Measurements from ENCODE around the gene SETBP1.
A peak's percentile ranks its signal among the peaks of the same experiment; 100 is the strongest.

SETBP1 gene

GRCh38 chr18:44679914-44680272 lies 795 bp upstream of the SETBP1 start:
- Histone ChIP-seq H3K4me1 (ENCODE audit: control insufficient read depth, insufficient read depth, low read length) (peaks cover 34% of the 10 kb centered on the region), H3K27me3 (ENCODE audit: control insufficient read depth, insufficient read depth, low read length) (peaks cover 25% of the 10 kb centered on the region), H3K9ac (ENCODE audit: low read depth, low read length) (no peak overlapping the region), H3K36me3 (ENCODE audit: control insufficient read depth, insufficient read depth, low read length) (no peaks in the 10 kb centered on the region), H3K27ac (ENCODE audit: low read depth, low read length) (peak overlapping the region; percentile 59), H3K4me3 (ENCODE audit: low read depth, low read length) (peak overlapping the region; percentile 78; the same call in 1 of the 2 replicates), H3K9me3 (ENCODE audit: control insufficient read depth, insufficient read depth, low read length) (no peaks in the 10 kb centered on the region)

DNA sequence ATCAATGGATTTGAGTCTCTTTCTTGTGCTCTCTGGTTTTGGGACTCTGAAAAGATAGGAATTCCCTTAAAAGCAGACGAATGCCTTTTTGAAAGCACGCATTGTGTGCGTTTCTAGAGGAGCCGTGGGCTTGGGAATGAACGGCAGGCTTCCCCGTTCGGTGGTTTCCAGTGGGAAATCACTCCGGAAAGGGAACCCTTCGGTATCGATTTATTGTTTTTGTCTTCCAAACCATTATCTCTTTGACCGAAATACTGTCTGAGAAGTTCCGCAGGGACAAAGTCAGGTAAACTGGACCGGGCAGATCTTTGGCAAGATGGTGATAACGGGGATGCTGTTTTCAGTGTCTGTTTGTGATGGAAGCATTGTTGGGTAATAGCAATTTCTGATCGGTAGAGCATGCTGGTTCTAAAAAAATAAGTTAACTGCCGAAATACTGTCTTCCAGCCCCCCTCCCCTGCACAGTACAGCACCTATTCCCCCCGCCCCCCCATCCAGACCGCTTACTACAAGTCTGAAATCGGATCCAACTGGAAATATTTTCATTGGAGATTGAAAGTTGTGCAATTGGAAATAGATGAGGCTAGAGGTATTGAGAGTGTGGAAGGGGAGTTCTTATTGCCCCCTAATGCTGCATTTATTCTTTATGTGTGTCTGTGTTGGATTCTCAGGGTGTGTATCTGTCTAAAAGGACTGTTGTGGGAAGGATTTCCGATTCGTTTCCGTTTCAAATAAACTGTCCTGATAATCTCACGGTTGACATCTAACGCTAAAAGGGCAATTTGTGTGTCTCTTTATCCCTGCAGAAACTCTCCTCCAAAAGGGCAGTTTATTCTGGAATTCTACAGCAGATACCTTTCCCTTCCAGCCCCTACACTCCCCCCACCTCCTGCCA lies 635 bp downstream of the SETBP1 start:
- Histone ChIP-seq H3K27ac (ENCODE audit: low read depth, low read length) (no peak overlapping the region), H3K36me3 (ENCODE audit: control insufficient read depth, insufficient read depth, low read length) (no peaks in the 10 kb centered on the region), H3K4me1 (ENCODE audit: control insufficient read depth, insufficient read depth, low read length) (peaks cover 34% of the 10 kb centered on the region), H3K27me3 (ENCODE audit: control insufficient read depth, insufficient read depth, low read length) (peaks cover 25% of the 10 kb centered on the region), H3K4me3 (ENCODE audit: low read depth, low read length) (peak overlapping the region; percentile 72), H3K9me3 (ENCODE audit: control insufficient read depth, insufficient read depth, low read length) (no peaks in the 10 kb centered on the region), H3K9ac (ENCODE audit: low read depth, low read length) (no peak overlapping the region)

GRCh38 chr18:44682201-44682870 lies 1.6 kb downstream of the SETBP1 start:
- Histone ChIP-seq H3K9me3 (ENCODE audit: control insufficient read depth, insufficient read depth, low read length) (no peaks in the 10 kb centered on the region), H3K4me3 (ENCODE audit: low read depth, low read length) (peak overlapping the region; percentile 71), H3K36me3 (ENCODE audit: control insufficient read depth, insufficient read depth, low read length) (no peaks in the 10 kb centered on the region), H3K9ac (ENCODE audit: low read depth, low read length) (no peak overlapping the region), H3K27ac (ENCODE audit: low read depth, low read length) (peak overlapping the region; percentile 87), H3K27me3 (ENCODE audit: control insufficient read depth, insufficient read depth, low read length) (peaks cover 24% of the 10 kb centered on the region), H3K4me1 (ENCODE audit: control insufficient read depth, insufficient read depth, low read length) (peaks cover 34% of the 10 kb centered on the region)

- no peaks in the 10 kb centered on the region for H3K9me3 ChIP-seq (ENCODE audit: control insufficient read depth, insufficient read depth, low read length)
- H3K4me1 ChIP-seq (ENCODE audit: control insufficient read depth, insufficient read depth, low read length): peaks cover 34% of the 10 kb centered on the region
- H3K36me3 ChIP-seq (ENCODE audit: control insufficient read depth, insufficient read depth, low read length): no peaks in the 10 kb centered on the region
- peak overlapping the region; percentile 29; the same call in 1 of the 2 replicates for H3K9ac ChIP-seq (ENCODE audit: low read depth, low read length)
- H3K27me3 ChIP-seq (ENCODE audit: control insufficient read depth, insufficient read depth, low read length): peaks cover 21% of the 10 kb centered on the region
- peak overlapping the region; percentile 71 for H3K4me3 ChIP-seq (ENCODE audit: low read depth, low read length)
- H3K27ac ChIP-seq (ENCODE audit: low read depth, low read length): peak overlapping the region; percentile 87
These were observed 2.2 kb downstream of the SETBP1 start for GRCh38 chr18:44682871-44683221.

DNA sequence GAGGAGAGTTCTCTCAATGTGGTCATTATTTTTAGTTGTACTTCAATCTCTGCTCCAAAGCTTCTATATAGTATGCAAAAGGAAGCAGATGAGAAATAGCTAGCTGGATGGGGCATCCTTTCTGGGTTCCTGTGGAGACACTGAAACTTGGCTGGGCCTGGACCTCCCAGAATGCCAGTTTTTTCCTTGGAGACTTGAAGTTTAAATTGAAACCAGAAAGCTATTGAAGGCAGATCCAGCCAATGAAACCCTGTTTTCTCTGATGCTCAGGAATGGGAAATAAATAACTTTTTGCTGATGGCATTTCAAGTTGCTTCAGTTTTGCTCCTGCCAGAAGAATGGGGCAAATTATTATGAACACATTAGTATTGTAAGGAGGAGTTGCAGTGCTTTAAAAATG lies 2.9 kb downstream of the SETBP1 start:
- Histone ChIP-seq H3K36me3 (ENCODE audit: control insufficient read depth, insufficient read depth, low read length) (no peaks in the 10 kb centered on the region), H3K4me1 (ENCODE audit: control insufficient read depth, insufficient read depth, low read length) (peaks cover 29% of the 10 kb centered on the region), H3K27ac (ENCODE audit: low read depth, low read length) (peak overlapping the region; percentile 87), H3K9me3 (ENCODE audit: control insufficient read depth, insufficient read depth, low read length) (no peaks in the 10 kb centered on the region), H3K9ac (ENCODE audit: low read depth, low read length) (no peak overlapping the region), H3K27me3 (ENCODE audit: control insufficient read depth, insufficient read depth, low read length) (peaks cover 17% of the 10 kb centered on the region), H3K4me3 (ENCODE audit: low read depth, low read length) (no peak overlapping the region)

DNA sequence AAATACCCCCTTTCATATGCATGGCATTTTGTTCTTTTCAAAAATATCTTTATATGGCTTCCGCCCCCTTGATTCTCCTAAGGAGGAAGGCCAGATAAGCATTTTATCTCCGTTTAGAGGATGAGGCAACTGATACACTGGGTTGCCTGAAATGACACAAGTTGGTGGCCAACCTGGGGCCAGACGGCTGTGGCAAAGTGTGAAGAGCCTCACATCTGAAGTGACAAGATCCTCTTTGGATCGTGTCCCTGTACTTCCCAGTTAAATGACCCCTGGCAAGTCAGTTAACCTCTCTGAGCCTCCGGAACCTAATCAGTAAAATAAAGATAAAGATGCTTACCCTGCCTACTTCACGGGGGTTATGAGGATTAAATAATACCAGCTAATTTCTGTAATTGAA lies 4.6 kb downstream of the SETBP1 start:
- H3K9me3 ChIP-seq (ENCODE audit: control insufficient read depth, insufficient read depth, low read length): no peaks in the 10 kb centered on the region
- peaks cover 28% of the 10 kb centered on the region for H3K4me1 ChIP-seq (ENCODE audit: control insufficient read depth, insufficient read depth, low read length)
- no peak overlapping the region for H3K4me3 ChIP-seq (ENCODE audit: low read depth, low read length)
- H3K9ac ChIP-seq (ENCODE audit: low read depth, low read length): no peak overlapping the region
- H3K36me3 ChIP-seq (ENCODE audit: control insufficient read depth, insufficient read depth, low read length): no peaks in the 10 kb centered on the region
- no peak overlapping the region for H3K27ac ChIP-seq (ENCODE audit: low read depth, low read length)
- peaks cover 16% of the 10 kb centered on the region for H3K27me3 ChIP-seq (ENCODE audit: control insufficient read depth, insufficient read depth, low read length)

GRCh38 chr18:44686156-44686555 lies 5.5 kb downstream of the SETBP1 start:
- no peak overlapping the region for H3K9ac ChIP-seq (ENCODE audit: low read depth, low read length)
- no peak overlapping the region for H3K27ac ChIP-seq (ENCODE audit: low read depth, low read length)
- H3K27me3 ChIP-seq (ENCODE audit: control insufficient read depth, insufficient read depth, low read length): peaks cover 11% of the 10 kb centered on the region
- H3K4me1 ChIP-seq (ENCODE audit: control insufficient read depth, insufficient read depth, low read length): peaks cover 28% of the 10 kb centered on the region
- no peaks in the 10 kb centered on the region for H3K36me3 ChIP-seq (ENCODE audit: control insufficient read depth, insufficient read depth, low read length)
- no peaks in the 10 kb centered on the region for H3K9me3 ChIP-seq (ENCODE audit: control insufficient read depth, insufficient read depth, low read length)
- H3K4me3 ChIP-seq (ENCODE audit: low read depth, low read length): no peak overlapping the region

- Histone ChIP-seq H3K27ac (ENCODE audit: low read depth, low read length) (no peak overlapping the region), H3K9ac (ENCODE audit: low read depth, low read length) (no peak overlapping the region), H3K27me3 (ENCODE audit: control insufficient read depth, insufficient read depth, low read length) (no peaks in the 10 kb centered on the region), H3K9me3 (ENCODE audit: control insufficient read depth, insufficient read depth, low read length) (no peaks in the 10 kb centered on the region), H3K4me1 (ENCODE audit: control insufficient read depth, insufficient read depth, low read length) (peaks cover 17% of the 10 kb centered on the region), H3K4me3 (ENCODE audit: low read depth, low read length) (no peak overlapping the region), H3K36me3 (ENCODE audit: control insufficient read depth, insufficient read depth, low read length) (no peaks in the 10 kb centered on the region)
These were observed 6.7 kb downstream of the SETBP1 start for GRCh38 chr18:44687421-44687820.

- no peaks in the 10 kb centered on the region for H3K4me1 ChIP-seq (ENCODE audit: control insufficient read depth, insufficient read depth, low read length)
- no peaks in the 10 kb centered on the region for H3K36me3 ChIP-seq (ENCODE audit: control insufficient read depth, insufficient read depth, low read length)
- no peak overlapping the region for H3K27ac ChIP-seq (ENCODE audit: low read depth, low read length)
- H3K9me3 ChIP-seq (ENCODE audit: control insufficient read depth, insufficient read depth, low read length): no peaks in the 10 kb centered on the region
- H3K4me3 ChIP-seq (ENCODE audit: low read depth, low read length): no peak overlapping the region
- no peaks in the 10 kb centered on the region for H3K27me3 ChIP-seq (ENCODE audit: control insufficient read depth, insufficient read depth, low read length)
- no peak overlapping the region for H3K9ac ChIP-seq (ENCODE audit: low read depth, low read length)
These were observed 9.0 kb downstream of the SETBP1 start for GRCh38 chr18:44689736-44690135.

GRCh38 chr18:44691148-44691925 lies 10.6 kb downstream of the SETBP1 start:
- Histone ChIP-seq H3K4me1 (ENCODE audit: control insufficient read depth, insufficient read depth, low read length) (peaks cover 4% of the 10 kb centered on the region; the same call in 1 of the 2 replicates), H3K9me3 (ENCODE audit: control insufficient read depth, insufficient read depth, low read length) (no peaks in the 10 kb centered on the region), H3K27me3 (ENCODE audit: control insufficient read depth, insufficient read depth, low read length) (no peaks in the 10 kb centered on the region), H3K9ac (ENCODE audit: low read depth, low read length) (no peak overlapping the region), H3K4me3 (ENCODE audit: low read depth, low read length) (no peak overlapping the region), H3K36me3 (ENCODE audit: control insufficient read depth, insufficient read depth, low read length) (no peaks in the 10 kb centered on the region), H3K27ac (ENCODE audit: low read depth, low read length) (no peak overlapping the region)

Measured in HUES48 (cell line).